Measurements from ENCODE around the gene SAP130.

The SAP130 gene

GRCh38 chr2:128024816-128025215 is 3.0 kb downstream of the SAP130 start:
- DNase-seq, result no peak

- no peak for DNase-seq
These were observed 10.3 kb downstream of the SAP130 start for GRCh38 chr2:128017561-128017960.

GRCh38 chr2:128016620-128017019 is 11.2 kb downstream of the SAP130 start:
- no peak for DNase-seq

GRCh38 chr2:128012698-128013097 is 15.2 kb downstream of the SAP130 start:
- no peak for DNase-seq

GRCh38 chr2:128008074-128008672 is 19.7 kb downstream of the SAP130 start:
- no peak for DNase-seq

GRCh38 chr2:128004509-128004908 is 23.4 kb downstream of the SAP130 start:
- DNase-seq, result no peak

- DNase-seq, result no peak
These were observed 24.4 kb downstream of the SAP130 start for GRCh38 chr2:128003463-128003862.

- no peak for DNase-seq
These were observed 31.7 kb downstream of the SAP130 start for GRCh38 chr2:127996160-127996559.

- DNase-seq, result no peak
These were observed 32.1 kb downstream of the SAP130 start for GRCh38 chr2:127995725-127996124.

GRCh38 chr2:127993659-127994058 is 34.2 kb downstream of the SAP130 start:
- DNase-seq, result no peak

GRCh38 chr2:127991742-127992141 is 36.1 kb downstream of the SAP130 start:
- no peak for DNase-seq

- no peak for DNase-seq
These were observed 41.2 kb downstream of the SAP130 start for GRCh38 chr2:127986548-127987079.

- no peak for DNase-seq
These were observed 42.1 kb downstream of the SAP130 start for GRCh38 chr2:127985735-127986134.

- DNase-seq, result no peak
These were observed 42.7 kb downstream of the SAP130 start for GRCh38 chr2:127985026-127985734.

GRCh38 chr2:127984551-127984950 is 43.3 kb downstream of the SAP130 start:
- DNase-seq, result no peak

- no peak for DNase-seq
These were observed 58.4 kb downstream of the SAP130 start for GRCh38 chr2:127969446-127969845.

- no peak for DNase-seq
These were observed 59.1 kb downstream of the SAP130 start for GRCh38 chr2:127968610-127969339.

- no peak for DNase-seq
These were observed 66.1 kb downstream of the SAP130 start for GRCh38 chr2:127961729-127962128.

- no peak for DNase-seq
These were observed 70.6 kb downstream of the SAP130 start for GRCh38 chr2:127957240-127957639.

- no peak for DNase-seq
These were observed 73.0 kb downstream of the SAP130 start for GRCh38 chr2:127954857-127955256.

- DNase-seq, result no peak
These were observed 74.0 kb downstream of the SAP130 start for GRCh38 chr2:127953849-127954248.

- DNase-seq, result no peak
These were observed 74.6 kb downstream of the SAP130 start for GRCh38 chr2:127953128-127953718.

GRCh38 chr2:127951026-127951425 is 76.8 kb downstream of the SAP130 start:
- no peak for DNase-seq
